ENCODE data around the gene PEAK3. TPM values are rescaled to one million over a fixed set of nuclear protein-coding genes. Genes with fewer than 3 reads are reported as not detected.

Gene PEAK3
- polyA plus RNA-seq, 3 donors = 2.4 to 6.3 (median 2.9) TPM

DNA sequence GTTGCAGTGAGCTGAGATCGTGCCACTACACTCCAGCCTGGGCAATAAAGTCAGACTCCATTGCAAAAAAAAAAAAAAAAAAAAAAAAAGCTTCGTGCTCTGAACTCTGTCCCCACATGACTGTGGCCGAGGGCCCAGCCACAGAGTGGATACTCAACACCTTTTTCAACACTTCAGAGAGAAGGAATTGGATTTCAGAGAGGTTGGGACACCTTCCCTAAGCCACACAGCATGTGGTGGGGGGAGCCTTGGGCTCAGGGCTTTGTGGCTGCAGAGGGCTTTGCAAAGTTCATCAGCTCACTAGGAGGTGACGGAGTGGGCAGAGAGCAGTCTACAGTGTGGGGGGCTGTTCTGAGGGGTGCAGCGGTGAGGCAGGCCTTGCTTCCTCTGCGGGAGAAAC lies 36.9 kb upstream of the PEAK3 start:
- Mint-ChIP-seq H3K4me3 (no peak overlapping the region), H3K4me1 (peaks cover 16% of the 10 kb centered on the region)
- H3K4me2 ChIP-seq (replicated peaks; ENCODE audit: extremely low read depth, low read length, poor library complexity, severe bottlenecking) = no peak overlapping the region

DNA sequence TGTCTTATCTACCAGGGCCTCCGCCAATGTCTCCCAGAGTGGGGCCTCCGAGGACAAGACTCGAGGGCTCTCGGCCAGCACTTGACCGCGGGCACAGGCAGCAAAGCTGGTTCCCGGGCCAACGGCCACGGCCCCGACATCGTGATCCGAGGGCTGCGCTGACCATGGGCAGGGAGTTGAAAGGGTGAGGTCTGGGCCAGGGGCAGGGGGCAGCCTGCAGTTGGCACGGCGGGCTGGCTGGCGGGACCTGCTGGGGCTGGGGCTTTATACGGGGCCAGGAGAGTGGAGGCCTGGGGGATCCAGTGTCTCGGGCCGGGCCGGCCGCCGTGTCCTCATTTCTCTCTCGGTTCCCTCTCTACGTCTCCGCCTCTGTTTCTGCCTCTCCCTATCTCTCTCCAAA lies 35.8 kb upstream of the PEAK3 start:
- H3K4me1 ChIP-seq (ENCODE audit: control insufficient read depth in 1 of 2, insufficient read depth in 2 of 2, low read length in 2 of 2) = peaks cover 15 to 21% of the 10 kb centered on the region in 2 donors
- intact Hi-C loops (cut with micrococcal nuclease) = loop anchor here (5.0 kb wide), 3 partner anchors 40 to 165 kb away; partner anchors contain the start of genes AP3D1 (in 2 of the 2), PLEKHJ1 (in 1 of the 2) and SF3A2 (in 1 of the 2)
- WGBS (ENCODE audit: insufficient coverage) = 98% methylated on average over 15 of the region's 25 CpGs
- no peak overlapping the region for H3K27ac Mint-ChIP-seq
- peaks cover 8 to 18% (median 15%) of the 10 kb centered on the region in 7 donors for H3K9me3 Mint-ChIP-seq
- H3K27ac ChIP-seq (ENCODE audit: low read depth in 1 of 2, low read length in 2 of 2) = no peak overlapping the region
- peaks cover 0 to 19% (median 10%) of the 10 kb centered on the region in 3 donors for H3K27me3 Mint-ChIP-seq (ENCODE audit: low read depth in 3 of 3)
- H2AFZ ChIP-seq (ENCODE audit: insufficient read depth, low read depth, low read length, poor library complexity, severe bottlenecking) = no peak overlapping the region
- H3K4me3 ChIP-seq (replicated peaks in 1 of 3; ENCODE audit: low read depth in 2 of 3, low read length in 3 of 3) = no peak overlapping the region
- no peak overlapping the region for H3K4me2 ChIP-seq (replicated peaks; ENCODE audit: extremely low read depth, low read length, poor library complexity, severe bottlenecking)
- H3K4me3 Mint-ChIP-seq = no peak overlapping the region
- peaks cover 0 to 6% of the 10 kb centered on the region in 2 donors for H3K27me3 ChIP-seq (ENCODE audit: control insufficient read depth in 2 of 2, insufficient read depth in 2 of 2, low read length in 2 of 2)
- H3K9ac ChIP-seq (ENCODE audit: insufficient read depth, low read length, poor library complexity, severe bottlenecking) = no peak overlapping the region
- H3K36me3 ChIP-seq (replicated peaks in 1 of 2; ENCODE audit: control insufficient read depth in 1 of 2, insufficient read depth in 2 of 2, low read length in 2 of 2) = peaks cover 11 to 13% of the 10 kb centered on the region in 2 donors
- H4K20me1 ChIP-seq (ENCODE audit: insufficient read depth, low read length) = no peaks in the 10 kb centered on the region
- no peaks in the 10 kb centered on the region for H3K79me2 ChIP-seq (ENCODE audit: insufficient read depth, low read length)
- H3K4me1 Mint-ChIP-seq = peaks cover 16% of the 10 kb centered on the region
- no peak for DNase-seq
- H3K9me3 ChIP-seq (replicated peaks in 1 of 2; ENCODE audit: control insufficient read depth in 1 of 2, insufficient read depth in 1 of 2, low read length in 2 of 2) = peaks cover 0 to 10% of the 10 kb centered on the region in 2 donors
- TF ChIP-seq, protein P1, sequence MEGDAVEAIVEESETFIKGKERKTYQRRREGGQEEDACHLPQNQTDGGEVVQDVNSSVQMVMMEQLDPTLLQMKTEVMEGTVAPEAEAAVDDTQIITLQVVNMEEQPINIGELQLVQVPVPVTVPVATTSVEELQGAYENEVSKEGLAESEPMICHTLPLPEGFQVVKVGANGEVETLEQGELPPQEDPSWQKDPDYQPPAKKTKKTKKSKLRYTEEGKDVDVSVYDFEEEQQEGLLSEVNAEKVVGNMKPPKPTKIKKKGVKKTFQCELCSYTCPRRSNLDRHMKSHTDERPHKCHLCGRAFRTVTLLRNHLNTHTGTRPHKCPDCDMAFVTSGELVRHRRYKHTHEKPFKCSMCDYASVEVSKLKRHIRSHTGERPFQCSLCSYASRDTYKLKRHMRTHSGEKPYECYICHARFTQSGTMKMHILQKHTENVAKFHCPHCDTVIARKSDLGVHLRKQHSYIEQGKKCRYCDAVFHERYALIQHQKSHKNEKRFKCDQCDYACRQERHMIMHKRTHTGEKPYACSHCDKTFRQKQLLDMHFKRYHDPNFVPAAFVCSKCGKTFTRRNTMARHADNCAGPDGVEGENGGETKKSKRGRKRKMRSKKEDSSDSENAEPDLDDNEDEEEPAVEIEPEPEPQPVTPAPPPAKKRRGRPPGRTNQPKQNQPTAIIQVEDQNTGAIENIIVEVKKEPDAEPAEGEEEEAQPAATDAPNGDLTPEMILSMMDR (IDR thresholded peaks at IDR 0.05) = no peak
- peaks cover 5 to 26% of the 10 kb centered on the region in 2 donors for H3K36me3 Mint-ChIP-seq

More for the DNA sequence above, 36.9 kb upstream of the PEAK3 start:
- Histone ChIP-seq H3K9me3 (replicated peaks in 1 of 2; ENCODE audit: control insufficient read depth in 1 of 2, insufficient read depth in 1 of 2, low read length in 2 of 2) (peaks cover 0 to 10% of the 10 kb centered on the region in 2 donors), H3K4me3 (replicated peaks in 1 of 3; ENCODE audit: low read depth in 2 of 3, low read length in 3 of 3) (no peak overlapping the region), H3K27ac (ENCODE audit: low read depth in 1 of 2, low read length in 2 of 2) (no peak overlapping the region), H2AFZ (ENCODE audit: insufficient read depth, low read depth, low read length, poor library complexity, severe bottlenecking) (no peak overlapping the region), H3K4me1 (ENCODE audit: control insufficient read depth in 1 of 2, insufficient read depth in 2 of 2, low read length in 2 of 2) (peaks cover 15 to 21% of the 10 kb centered on the region in 2 donors), H4K20me1 (ENCODE audit: insufficient read depth, low read length) (no peaks in the 10 kb centered on the region), H3K9ac (ENCODE audit: insufficient read depth, low read length, poor library complexity, severe bottlenecking) (no peak overlapping the region), H3K79me2 (ENCODE audit: insufficient read depth, low read length) (no peaks in the 10 kb centered on the region), H3K36me3 (replicated peaks in 1 of 2; ENCODE audit: control insufficient read depth in 1 of 2, insufficient read depth in 2 of 2, low read length in 2 of 2) (peaks cover 17 to 25% of the 10 kb centered on the region in 2 donors), H3K27me3 (ENCODE audit: control insufficient read depth in 2 of 2, insufficient read depth in 2 of 2, low read length in 2 of 2) (no peaks in the 10 kb centered on the region)
- intact Hi-C loops (cut with micrococcal nuclease) = loop anchor here (5.0 kb wide), 3 partner anchors 42 to 167 kb away; partner anchors contain the start of genes AP3D1 (in 2 of the 2), PLEKHJ1 (in 1 of the 2) and SF3A2 (in 1 of the 2)
- no peak for DNase-seq
- peaks cover 0 to 10% (median 0%) of the 10 kb centered on the region in 3 donors for H3K27me3 Mint-ChIP-seq (ENCODE audit: low read depth in 3 of 3)
- H3K36me3 Mint-ChIP-seq = peaks cover 11 to 38% of the 10 kb centered on the region in 2 donors
- H3K27ac Mint-ChIP-seq = no peak overlapping the region
- TF ChIP-seq, protein P1 (IDR thresholded peaks at IDR 0.05) = no peak
- WGBS (ENCODE audit: insufficient coverage) = 33% methylated on average over 3 of the region's 6 CpGs
- H3K9me3 Mint-ChIP-seq = peaks cover 8 to 17% (median 13%) of the 10 kb centered on the region in 7 donors
